Upper lobe of left lung (tissue), 6 donors: ENCODE measurements around the gene RNF19B. TPM values are rescaled to one million over a fixed set of nuclear protein-coding genes. Genes with fewer than 3 reads are reported as not detected.

ENCODE experiments used
- ATAC-seq, 2 donors: fragments of 200-7000 bp; cut with Tn5 transposase; one replicate each; pipeline ENCODE4 v1.9.1; 2022; ENCODE audit warnings: mild to moderate bottlenecking in 2 of 2, moderate library complexity in 2 of 2; ENCODE audit not compliant: low FRiP score in 2 of 2
- DNase-seq, 2 donors: peaks; one replicate each; pipeline ENCODE4 v3.0.0-alpha.2; 2019 to 2020
- H3K27ac ChIP-seq, 4 donors: fragments of 200-600 bp; sonication (generic); one replicate each; pipeline ENCODE4 v1.5.1; 2016 to 2019
- H3K27me3 ChIP-seq, 4 donors: fragments of 200-600 bp; sonication (generic); one replicate each; pipeline ENCODE4 v1.5.1; 2017 to 2019
- H3K36me3 ChIP-seq, 4 donors: fragments of 200-600 bp; sonication (generic); one replicate each; pipeline ENCODE4 v1.5.1; 2016 to 2019
- H3K4me1 ChIP-seq, 4 donors: fragments of 200-600 bp; sonication (generic); one replicate each; pipeline ENCODE4 v1.5.1; 2018 to 2019
- H3K4me3 ChIP-seq, 4 donors: fragments of 200-600 bp; sonication (generic); one replicate each; pipeline ENCODE4 v1.5.1; 2017 to 2019; ENCODE audit warnings: mild to moderate bottlenecking in 2 of 4, moderate library complexity in 1 of 4
- H3K9me3 ChIP-seq, 4 donors: fragments of 200-600 bp; sonication (generic); one replicate each; pipeline ENCODE4 v1.5.1; 2018 to 2019
- CTCF ChIP-seq, 6 experiments: fragments of 450-650 bp in 4 of 6; fragments of 200-600 bp in 2 of 6; sonication (generic) in 2 of 6; IDR thresholded peaks; one replicate each; pipeline ENCODE4 v1.5.1; 2016 to 2019; ENCODE audit warnings: antibody characterized with exemption in 6 of 6
- EP300 ChIP-seq, 4 donors: sonication (generic); formaldehyde crosslinking; IDR thresholded peaks; one replicate each; pipeline ENCODE4 v1.5.1; 2017; ENCODE audit warnings: antibody characterized with exemption in 4 of 4, control low read depth in 2 of 4
- POLR2A ChIP-seq, 4 donors: fragments of 450-650 bp; IDR thresholded peaks; one replicate each; pipeline ENCODE4 v1.5.1; 2016 to 2017; ENCODE audit warnings: antibody characterized with exemption in 4 of 4, mild to moderate bottlenecking in 2 of 4
- POLR2AphosphoS5 ChIP-seq, 2 donors: sonication (generic); formaldehyde crosslinking; IDR thresholded peaks; one replicate each; pipeline ENCODE4 v1.5.1; 2017; ENCODE audit warnings: antibody characterized with exemption in 2 of 2
- WGBS, 2 donors: methylation state at CpG; one replicate each; pipeline ENCODE4 v1.1.5; 2017 to 2018; 5-methylcytosine and 5-hydroxymethylcytosine counted together
- total RNA-seq, 6 donors: library from RNA; depleted of rRNA in 4 of 6; stranded (reverse); fragments of >200 nt in 4 of 6; gene quantifications; one replicate each; pipeline versions ENCODE4 v1.1.0 to v1.2.1, GENCODE V29; 2016 to 2021
- donor health status: DM: no; HTN: no; CAD: no; lungs with moderate emphysema.
- donor health status: DM: no; HTN: yes; CAD: no; lungs with severe emphysema.

The RNF19B gene
- total RNA-seq, 6 donors from 2014 or later, result 28.7 to 44.5 (median 37.4) TPM

GRCh38 chr1:32891241-32891570 lies 73.4 kb downstream of the RNF19B start:
- peaks cover 15 to 25% (median 24%) of the 10 kb centered on the region in 4 donors for H3K4me1 ChIP-seq
- 85 to 100% methylated on average over 1 of the region's 1 CpG for WGBS, 2 donors
- ATAC-seq, result no peak
- TF ChIP-seq EP300 (IDR thresholded peaks at IDR 0.05), result no peak
- TF ChIP-seq POLR2AphosphoS5 (IDR thresholded peaks at IDR 0.05), result no peak
- TF ChIP-seq POLR2A (IDR thresholded peaks at IDR 0.05), result no peak
- TF ChIP-seq CTCF (IDR thresholded peaks at IDR 0.05), result no peak
- H3K4me3 ChIP-seq, result no peak overlapping the region
- no peak overlapping the region for H3K27ac ChIP-seq
- H3K9me3 ChIP-seq, result no peaks in the 10 kb centered on the region
- DNase-seq, result no peak
- H3K27me3 ChIP-seq, result peaks cover 0 to 34% (median 23%) of the 10 kb centered on the region in 4 donors
- no peaks in the 10 kb centered on the region for H3K36me3 ChIP-seq

GRCh38 chr1:32890516-32891240 lies 73.9 kb downstream of the RNF19B start:
- H3K36me3 ChIP-seq, result no peaks in the 10 kb centered on the region
- H3K9me3 ChIP-seq, result no peaks in the 10 kb centered on the region
- TF ChIP-seq EP300 (IDR thresholded peaks at IDR 0.05), result no peak
- TF ChIP-seq CTCF (IDR thresholded peaks at IDR 0.05), result no peak
- no peak for TF ChIP-seq POLR2AphosphoS5 (IDR thresholded peaks at IDR 0.05)
- TF ChIP-seq POLR2A (IDR thresholded peaks at IDR 0.05), result no peak
- WGBS, 2 donors, result 80 to 92% methylated on average over 4 to 7 of the region's 7 CpGs
- no peak for DNase-seq
- ATAC-seq, result no peak
- H3K27me3 ChIP-seq, result peaks cover 0 to 39% (median 27%) of the 10 kb centered on the region in 4 donors
- no peak overlapping the region for H3K4me3 ChIP-seq
- no peak overlapping the region for H3K27ac ChIP-seq
- H3K4me1 ChIP-seq, result peaks cover 18 to 29% (median 29%) of the 10 kb centered on the region in 4 donors

DNA sequence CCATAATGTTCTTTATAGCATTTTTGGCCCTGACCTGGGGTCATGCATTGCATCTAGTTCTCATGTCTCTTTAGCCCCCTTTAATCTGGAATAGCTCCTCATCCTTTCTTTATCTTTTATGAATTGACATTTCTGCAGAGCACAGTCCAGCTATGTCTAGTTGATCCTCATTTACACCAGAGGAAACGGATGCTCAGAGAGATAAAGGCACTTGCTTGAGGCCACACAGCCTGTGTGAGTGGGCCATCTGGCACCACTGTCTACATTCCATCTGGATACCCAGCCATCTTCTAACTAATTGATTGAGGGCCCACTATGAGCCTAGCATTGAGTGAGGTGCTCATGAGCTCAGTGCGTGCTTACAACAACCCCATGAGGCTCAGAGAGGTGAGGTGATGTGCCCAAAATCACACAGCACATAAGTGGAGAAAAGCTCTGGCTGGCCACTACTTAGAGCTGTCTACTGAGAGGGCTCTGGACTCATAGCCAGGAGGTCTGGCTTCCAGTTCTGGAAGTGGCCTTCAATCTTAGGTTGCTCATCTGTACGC lies 74.8 kb downstream of the RNF19B start:
- WGBS, 2 donors, result 79 to 81% methylated on average over 2 to 3 of the region's 3 CpGs
- ATAC-seq (no peak), DNase-seq (no peak)
- no peaks in the 10 kb centered on the region for H3K9me3 ChIP-seq
- no peak overlapping the region for H3K4me3 ChIP-seq
- H3K36me3 ChIP-seq, result no peaks in the 10 kb centered on the region
- TF ChIP-seq POLR2A (IDR thresholded peaks at IDR 0.05) (no peak), POLR2AphosphoS5 (IDR thresholded peaks at IDR 0.05) (no peak), EP300 (IDR thresholded peaks at IDR 0.05) (no peak), CTCF (IDR thresholded peaks at IDR 0.05) (no peak)
- peaks cover 0 to 48% (median 30%) of the 10 kb centered on the region in 4 donors for H3K27me3 ChIP-seq
- peaks cover 18 to 30% (median 29%) of the 10 kb centered on the region in 4 donors for H3K4me1 ChIP-seq
- H3K27ac ChIP-seq, result no peak overlapping the region

- WGBS, 2 donors, result 90 to 94% methylated on average over 13 to 24 of the region's 24 CpGs
- ATAC-seq (no peak), DNase-seq (peak in 1 of 2 donors; percentile 62)
- Histone ChIP-seq H3K27me3 (peaks cover 0 to 49% (median 32%) of the 10 kb centered on the region in 4 donors), H3K9me3 (no peaks in the 10 kb centered on the region), H3K4me1 (peaks cover 17 to 29% (median 27%) of the 10 kb centered on the region in 4 donors), H3K27ac (no peak overlapping the region), H3K4me3 (no peak overlapping the region), H3K36me3 (no peaks in the 10 kb centered on the region)
- TF ChIP-seq POLR2AphosphoS5 (IDR thresholded peaks at IDR 0.05) (no peak), EP300 (IDR thresholded peaks at IDR 0.05) (no peak), CTCF (IDR thresholded peaks at IDR 0.05) (no peak), POLR2A (IDR thresholded peaks at IDR 0.05) (no peak)
Observed at GRCh38 chr1:32888677-32889420, 75.8 kb downstream of the RNF19B start.
